ENCODE results near the gene RAMP2. TPM values are rescaled to one million over a fixed set of nuclear protein-coding genes. Genes with fewer than 3 reads are reported as not detected.
A peak's percentile ranks its signal among the peaks of the same experiment; 100 is the strongest.

Gene RAMP2
- polyA plus RNA-seq, 1 experiment: 2.8 TPM

DNA sequence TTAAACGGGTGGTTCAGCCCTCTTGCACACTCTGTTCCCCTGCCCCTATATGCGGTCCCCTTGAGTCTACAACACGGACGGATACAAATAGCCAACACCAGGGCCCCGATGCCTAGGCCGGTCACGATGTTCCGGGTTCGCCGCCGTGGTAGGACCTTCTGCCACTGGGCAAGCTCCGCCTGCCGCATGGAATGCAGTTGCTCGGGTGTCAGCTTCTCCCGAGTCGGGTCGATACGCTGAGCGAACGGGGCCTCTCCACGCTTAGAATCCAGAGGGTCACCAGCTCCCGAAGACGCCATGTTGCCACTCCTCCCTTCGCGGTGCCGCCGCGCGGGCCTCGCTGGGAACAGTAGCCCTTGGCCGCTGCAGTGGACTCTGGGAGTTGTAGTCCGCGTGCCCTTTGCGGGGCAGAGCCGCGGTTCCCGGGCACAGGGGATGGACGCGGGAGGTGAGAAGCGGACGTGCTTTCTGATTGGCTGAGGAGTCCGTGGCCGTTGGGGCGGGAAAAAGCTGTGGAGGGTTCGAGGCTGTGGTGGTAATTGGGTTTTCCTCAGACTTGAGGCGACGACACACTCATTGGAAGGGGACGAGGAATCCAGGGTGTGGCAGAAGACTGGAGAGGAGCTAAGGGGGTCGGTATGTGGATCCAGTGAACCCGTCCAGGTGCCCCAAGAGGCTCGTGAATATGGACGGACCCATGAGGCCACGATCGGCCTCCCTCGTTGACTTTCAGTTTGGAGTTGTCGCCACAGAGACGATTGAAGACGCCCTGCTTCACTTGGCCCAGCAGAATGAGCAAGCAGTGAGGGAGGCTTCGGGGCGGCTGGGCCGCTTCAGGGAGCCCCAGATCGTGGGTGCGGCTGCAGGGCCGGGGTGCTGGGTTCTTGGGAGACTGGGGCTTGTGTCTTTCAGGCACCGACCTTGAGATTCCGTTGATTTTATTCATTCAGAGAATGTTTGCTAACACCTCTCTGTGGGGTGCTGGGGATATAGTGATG, 37.7 kb downstream of the RAMP2 start, which contains the start of the genes CNTD1 and COA3:
Gene CNTD1 (plus strand): TSS at position 479 of the 998 bp plus-strand sequence. CDS start 207 bp downstream, at position 686.
Gene COA3 (minus strand): TSS at position 322 of the 998 bp plus-strand sequence. CDS start 23 bp downstream, at position 299.
- POLR2A ChIA-PET: no interaction called here

DNA sequence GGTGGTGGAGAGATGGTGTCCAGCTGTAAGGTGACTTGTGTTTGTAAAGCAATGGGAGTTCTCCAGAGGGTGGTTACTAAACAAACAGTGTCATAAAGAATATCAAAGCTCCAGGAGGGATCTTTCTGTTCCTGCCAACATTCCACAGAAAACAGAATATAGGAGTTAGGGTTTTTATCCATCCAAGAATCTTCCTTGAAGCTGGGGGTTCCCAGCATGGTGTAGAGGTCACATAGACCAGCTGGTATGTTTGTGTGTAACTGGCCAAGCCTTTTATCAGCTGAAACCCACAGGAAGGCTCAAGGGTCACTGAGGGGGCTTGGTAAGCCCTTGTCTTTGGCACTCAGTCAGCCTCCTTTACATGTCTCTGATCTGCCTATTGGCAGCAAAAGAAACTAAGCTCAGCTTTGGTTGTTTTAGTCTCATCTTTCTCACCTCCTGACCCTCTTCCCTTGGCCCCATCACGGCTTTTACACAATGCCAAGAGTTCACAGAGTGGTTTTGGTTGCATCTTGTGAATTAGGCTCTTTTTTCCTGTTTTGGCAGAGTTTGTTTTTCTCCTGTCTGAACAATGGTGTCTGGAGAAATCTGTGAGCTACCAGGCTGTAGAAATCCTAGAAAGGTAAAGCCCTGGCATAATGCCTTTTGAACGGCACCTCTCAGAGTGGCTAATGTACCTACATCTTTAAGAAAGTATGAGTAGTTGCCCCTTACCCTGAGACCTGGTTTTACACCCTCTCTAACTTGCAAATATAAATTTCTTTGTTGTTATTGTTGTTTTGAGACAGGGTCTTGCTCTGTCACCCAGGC, 42.3 kb downstream of the RAMP2 start:
- H3K36me3 ChIP-seq (ENCODE audit: control insufficient read depth, insufficient read depth, low read length): no peaks in the 10 kb centered on the region; the same call in 1 of the 2 replicates
- DNase-seq (ENCODE audit: low read depth): no peak
- CTCF ChIA-PET: interaction anchor here (0.9 to 3.5 kb wide), 2 partner anchors 16 to 20 kb away, joined by 4 to 20 read pairs; partner anchors contain the start of gene BECN1
- TF ChIP-seq, protein P1, sequence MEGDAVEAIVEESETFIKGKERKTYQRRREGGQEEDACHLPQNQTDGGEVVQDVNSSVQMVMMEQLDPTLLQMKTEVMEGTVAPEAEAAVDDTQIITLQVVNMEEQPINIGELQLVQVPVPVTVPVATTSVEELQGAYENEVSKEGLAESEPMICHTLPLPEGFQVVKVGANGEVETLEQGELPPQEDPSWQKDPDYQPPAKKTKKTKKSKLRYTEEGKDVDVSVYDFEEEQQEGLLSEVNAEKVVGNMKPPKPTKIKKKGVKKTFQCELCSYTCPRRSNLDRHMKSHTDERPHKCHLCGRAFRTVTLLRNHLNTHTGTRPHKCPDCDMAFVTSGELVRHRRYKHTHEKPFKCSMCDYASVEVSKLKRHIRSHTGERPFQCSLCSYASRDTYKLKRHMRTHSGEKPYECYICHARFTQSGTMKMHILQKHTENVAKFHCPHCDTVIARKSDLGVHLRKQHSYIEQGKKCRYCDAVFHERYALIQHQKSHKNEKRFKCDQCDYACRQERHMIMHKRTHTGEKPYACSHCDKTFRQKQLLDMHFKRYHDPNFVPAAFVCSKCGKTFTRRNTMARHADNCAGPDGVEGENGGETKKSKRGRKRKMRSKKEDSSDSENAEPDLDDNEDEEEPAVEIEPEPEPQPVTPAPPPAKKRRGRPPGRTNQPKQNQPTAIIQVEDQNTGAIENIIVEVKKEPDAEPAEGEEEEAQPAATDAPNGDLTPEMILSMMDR (IDR thresholded peaks at IDR 0.05; ENCODE audit: insufficient read depth, low read depth, low read length): no peak
- no peak overlapping the region for H3K4me3 ChIP-seq (ENCODE audit: low read depth, low read length)
- H3K27me3 ChIP-seq (ENCODE audit: control insufficient read depth, insufficient read depth, low read length): no peaks in the 10 kb centered on the region
- POLR2A ChIA-PET: no interaction called here

More for the DNA sequence above, 37.7 kb downstream of the RAMP2 start, which contains the start of the genes CNTD1 and COA3:
- no peaks in the 10 kb centered on the region for H3K27me3 ChIP-seq (ENCODE audit: control insufficient read depth, insufficient read depth, low read length)
- TF ChIP-seq, protein P1 (IDR thresholded peaks at IDR 0.05; ENCODE audit: insufficient read depth, low read depth, low read length): peak; percentile 29
- CTCF ChIA-PET: interaction anchor here (1.6 to 2.3 kb wide), 2 partner anchors 22 to 26 kb away, joined by 4 to 8 read pairs; partner anchors contain the start of gene BECN1
- H3K36me3 ChIP-seq (ENCODE audit: control insufficient read depth, insufficient read depth, low read length): peaks cover 4% of the 10 kb centered on the region; the same call in 1 of the 2 replicates
- DNase-seq (ENCODE audit: low read depth): peak; percentile 42
- H3K4me3 ChIP-seq (ENCODE audit: low read depth, low read length): peak within 1 kb of the TSS; percentile 77

DNA sequence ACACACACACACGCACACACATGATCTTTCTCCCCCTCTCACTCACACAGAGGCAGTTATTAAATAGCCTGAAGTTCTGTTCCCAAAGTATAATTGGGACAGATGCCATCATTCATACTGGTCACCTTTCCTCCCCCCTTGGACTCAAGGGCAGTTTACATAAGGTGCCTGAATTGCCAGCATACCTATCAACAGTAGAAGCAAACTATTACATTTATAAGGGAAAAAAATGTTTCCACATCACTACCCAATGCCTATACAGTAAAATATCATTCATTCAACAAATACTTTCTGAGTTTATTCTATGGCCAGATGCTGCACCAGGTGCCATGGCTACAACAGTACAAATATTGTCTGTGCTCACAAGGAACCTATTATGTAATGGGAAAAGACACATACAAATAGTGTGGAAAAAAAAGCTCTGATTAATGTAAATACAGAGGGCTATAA, 43.9 kb downstream of the RAMP2 start:
- ChIA-PET POLR2A (no interaction called here), CTCF (no interaction called here)
- H3K27me3 ChIP-seq (ENCODE audit: control insufficient read depth, insufficient read depth, low read length): no peaks in the 10 kb centered on the region
- no peak overlapping the region for H3K4me3 ChIP-seq (ENCODE audit: low read depth, low read length)
- no peak for DNase-seq (ENCODE audit: low read depth)
- TF ChIP-seq, protein P1 (IDR thresholded peaks at IDR 0.05; ENCODE audit: insufficient read depth, low read depth, low read length): no peak
- no peaks in the 10 kb centered on the region; the same call in 1 of the 2 replicates for H3K36me3 ChIP-seq (ENCODE audit: control insufficient read depth, insufficient read depth, low read length)

DNA sequence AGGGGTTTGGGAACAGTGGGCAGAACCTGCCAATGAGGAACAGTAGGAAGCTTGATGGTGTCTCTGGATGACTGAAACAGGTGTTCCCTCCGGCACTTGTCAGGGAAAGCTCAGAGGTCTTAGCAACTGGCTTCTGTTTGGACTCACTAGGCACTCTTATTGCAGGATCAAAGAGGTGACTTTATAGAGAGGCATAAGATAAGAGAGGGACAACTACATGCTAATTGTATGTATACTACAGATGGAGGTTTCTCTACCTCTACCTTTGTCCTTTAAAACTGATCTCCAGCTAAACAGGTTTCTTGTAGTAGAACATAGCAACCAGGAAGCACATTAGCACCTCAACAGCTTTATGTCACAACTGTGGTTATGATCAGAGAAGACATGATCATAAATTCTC, 45.2 kb downstream of the RAMP2 start:
- no peaks in the 10 kb centered on the region for H3K27me3 ChIP-seq (ENCODE audit: control insufficient read depth, insufficient read depth, low read length)
- TF ChIP-seq, protein P1 (IDR thresholded peaks at IDR 0.05; ENCODE audit: insufficient read depth, low read depth, low read length): no peak
- DNase-seq (ENCODE audit: low read depth): no peak
- H3K36me3 ChIP-seq (ENCODE audit: control insufficient read depth, insufficient read depth, low read length): peaks cover 2% of the 10 kb centered on the region
- H3K4me3 ChIP-seq (ENCODE audit: low read depth, low read length): no peak overlapping the region
- ChIA-PET POLR2A (no interaction called here), CTCF (interaction anchor here (0.7 to 2.4 kb wide), 4 partner anchors 10 to 43 kb away, joined by 3 to 7 read pairs (median 5); no protein-coding TSS in a partner anchor)
